SK-N-MC (cell line): ENCODE measurements around the gene NUDT1.

Experiments
- EZH2 ChIP-seq: fragments of 200-600 bp; sonication (generic); IDR thresholded peaks from one replicate; pipeline ENCODE4 v1.6.1; 2017; ENCODE audit warnings: antibody characterized with exemption
- POLR2AphosphoS5 ChIP-seq: IDR thresholded peaks from 2 replicates; pipeline ENCODE4 v1.6.1; 2012; ENCODE audit warnings: mild to moderate bottlenecking, low read depth, low read length, borderline replicate concordance

DNA sequence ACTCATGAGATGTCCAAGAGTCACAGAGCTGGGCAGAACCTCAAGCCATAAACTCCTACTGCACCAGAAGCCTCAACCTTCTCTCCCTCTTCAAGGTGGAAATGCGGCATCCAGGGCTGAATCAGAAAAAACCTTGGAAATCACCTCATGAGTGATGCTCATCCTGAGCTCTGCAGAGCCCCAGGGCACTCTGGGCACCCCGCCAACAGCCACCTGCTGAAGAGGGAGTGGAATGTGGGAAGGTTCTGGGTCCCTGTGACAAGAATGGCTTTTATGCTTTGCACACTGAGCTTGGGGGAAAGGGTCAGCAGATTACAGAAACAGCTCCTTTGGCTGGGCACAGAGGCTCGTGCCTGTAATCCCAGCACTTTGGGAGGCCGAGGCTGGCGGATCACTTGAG is 18.8 kb downstream of the NUDT1 start:
- no peak for TF ChIP-seq EZH2
- no peak for TF ChIP-seq POLR2AphosphoS5
